HG02970 (cell line): ENCODE data around the gene TRAPPC3L.
A peak's percentile ranks its signal among the peaks of the same experiment; 100 is the strongest.

Source experiments
- ATAC-seq: cut with Tn5 transposase; IDR thresholded peaks from one replicate; pipeline ENCODE4 v1.9.1; 2021; ENCODE audit warnings: mild to moderate bottlenecking, moderate library complexity, moderate number of reproducible peaks; ENCODE audit not compliant: unreplicated experiment, low FRiP score

TRAPPC3L gene

DNA sequence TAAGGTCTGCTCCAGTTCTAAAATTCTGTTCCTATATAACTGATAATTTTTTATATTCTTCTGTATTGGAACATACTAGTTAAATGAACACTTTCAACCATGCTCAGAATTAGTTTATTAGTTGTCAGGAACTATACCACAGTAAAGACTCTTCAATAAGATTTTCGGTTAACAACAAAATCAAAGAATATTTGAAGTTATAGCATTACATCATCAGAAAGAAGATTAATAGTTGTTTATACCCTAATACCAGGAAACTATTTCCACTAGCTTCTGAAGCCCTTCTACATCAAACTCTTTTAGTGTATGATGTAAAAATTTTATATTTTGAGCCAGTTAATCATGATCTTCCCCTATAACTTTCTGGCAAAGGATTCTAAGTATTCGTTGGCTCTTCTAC, 14.6 kb upstream of the TRAPPC3L start:
- ATAC-seq, result no peak

DNA sequence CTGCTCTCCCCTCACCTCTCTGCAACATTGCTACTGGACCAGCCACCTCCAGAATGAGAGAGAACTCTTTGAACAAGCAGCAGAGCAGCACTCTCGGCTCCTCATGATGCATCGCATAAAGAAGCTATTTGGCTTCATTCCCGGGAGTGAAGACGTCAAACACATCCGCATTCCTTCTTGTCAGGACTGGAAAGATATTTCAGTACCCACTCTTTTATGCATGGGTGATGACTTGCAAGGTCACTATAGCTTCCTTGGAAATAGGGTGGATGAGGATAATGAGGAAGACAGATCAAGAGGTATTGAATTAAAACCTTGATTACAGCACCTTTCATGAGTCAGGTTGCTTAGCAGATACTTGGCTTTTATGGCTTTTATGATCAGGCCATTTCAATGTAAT, 12.4 kb upstream of the TRAPPC3L start:
- ATAC-seq, result no peak

DNA sequence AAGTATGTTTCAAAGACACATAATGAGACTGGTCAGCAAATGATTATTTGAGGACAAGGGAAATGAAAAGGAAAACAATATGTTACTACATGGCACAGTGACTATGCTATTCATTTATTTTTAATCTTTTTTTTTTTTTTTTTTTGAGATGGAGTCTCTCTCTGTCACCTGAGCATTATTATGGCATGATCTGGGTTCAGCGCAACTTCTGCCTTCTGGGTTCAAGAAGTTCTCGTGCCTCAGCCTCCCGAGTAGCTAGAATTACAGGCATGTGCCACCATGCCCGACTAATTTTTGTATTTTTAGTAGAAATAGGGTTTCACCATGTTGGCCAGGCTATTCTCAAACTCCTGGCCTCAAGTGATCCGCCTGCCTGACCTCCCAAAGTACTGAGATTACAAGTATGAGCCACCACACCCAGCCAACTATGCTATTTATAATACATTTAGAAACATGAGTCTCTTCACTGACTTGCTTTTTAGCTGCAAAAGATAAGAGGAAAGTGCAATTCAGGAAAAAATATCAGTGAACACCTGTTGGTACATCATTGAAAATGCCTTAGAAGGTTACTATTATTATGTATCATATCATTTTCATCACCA, 11.4 kb upstream of the TRAPPC3L start:
- no peak for ATAC-seq

DNA sequence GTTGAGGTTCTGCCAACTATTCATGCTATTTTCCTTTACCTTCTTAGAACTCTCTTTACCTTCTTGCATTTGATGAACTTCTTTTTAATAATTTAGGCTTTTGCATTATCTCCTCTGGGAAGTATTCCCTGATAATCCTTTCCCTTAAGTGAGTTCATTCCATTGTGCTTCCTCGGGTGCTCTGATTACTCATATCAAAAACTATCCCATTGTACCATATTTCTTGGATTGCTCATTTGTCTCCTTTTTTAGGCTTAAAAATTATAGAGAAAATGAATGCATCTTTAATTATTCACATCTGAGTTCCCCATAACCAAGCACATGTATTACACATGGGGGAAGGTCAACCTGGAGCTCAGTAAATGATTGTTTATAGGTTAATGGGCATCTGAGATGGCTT, 10.6 kb upstream of the TRAPPC3L start:
- no peak for ATAC-seq

GRCh38 chr6:116553451-116553850, 8.0 kb upstream of the TRAPPC3L start, which contains the start of gene CALHM4:
Gene CALHM4, plus strand, starts transcription at chr6:116553751. Its CDS starts 43 bp downstream, at chr6:116553794.
- ATAC-seq, result no peak

DNA sequence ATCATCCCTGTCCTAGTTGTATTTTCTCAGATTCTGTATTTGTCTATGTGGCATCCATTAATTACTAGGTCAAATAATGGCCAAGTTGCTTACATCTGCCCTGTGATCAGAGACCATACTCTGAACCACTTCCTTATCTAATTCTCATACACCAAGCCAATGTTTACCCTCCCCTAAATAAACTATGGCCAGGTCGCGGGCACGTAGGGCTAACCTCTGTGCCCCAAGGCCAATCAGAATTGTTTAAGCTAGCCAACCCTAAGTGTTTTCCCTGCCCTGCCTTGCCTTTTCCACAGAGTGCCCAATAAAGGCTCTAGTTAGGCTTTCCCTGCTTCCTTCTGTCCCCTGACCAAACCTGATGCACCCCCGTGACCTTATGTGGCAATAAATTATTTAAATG, 5.3 kb upstream of the TRAPPC3L start:
- no peak for ATAC-seq

- ATAC-seq, result no peak
Measured at GRCh38 chr6:116547358-116547757, 1.9 kb upstream of the TRAPPC3L start.

GRCh38 chr6:116543149-116543548, 2.3 kb downstream of the TRAPPC3L start:
- ATAC-seq, result no peak

GRCh38 chr6:116542426-116542825, 3.1 kb downstream of the TRAPPC3L start:
- ATAC-seq, result no peak

GRCh38 chr6:116536216-116536621, 9.3 kb downstream of the TRAPPC3L start:
- no peak for ATAC-seq

DNA sequence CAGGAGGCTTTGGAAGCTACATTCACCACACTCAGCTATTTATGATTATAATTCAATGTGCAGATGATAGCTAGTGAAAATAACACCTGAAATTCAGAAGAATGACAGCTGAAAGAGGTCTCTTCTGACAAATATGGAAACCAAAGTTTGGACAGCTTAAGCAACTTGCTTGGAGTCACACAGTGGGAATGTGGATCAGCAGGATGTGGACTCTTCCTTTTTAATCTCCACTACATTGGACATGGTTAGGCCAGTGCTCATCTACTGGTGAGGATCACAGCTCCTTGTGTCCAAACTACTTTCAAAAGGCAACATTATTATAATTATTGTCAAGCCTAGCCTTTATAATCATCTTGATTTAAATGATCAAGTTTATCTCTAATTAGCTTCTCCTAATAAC, 10.4 kb downstream of the TRAPPC3L start:
- no peak for ATAC-seq

DNA sequence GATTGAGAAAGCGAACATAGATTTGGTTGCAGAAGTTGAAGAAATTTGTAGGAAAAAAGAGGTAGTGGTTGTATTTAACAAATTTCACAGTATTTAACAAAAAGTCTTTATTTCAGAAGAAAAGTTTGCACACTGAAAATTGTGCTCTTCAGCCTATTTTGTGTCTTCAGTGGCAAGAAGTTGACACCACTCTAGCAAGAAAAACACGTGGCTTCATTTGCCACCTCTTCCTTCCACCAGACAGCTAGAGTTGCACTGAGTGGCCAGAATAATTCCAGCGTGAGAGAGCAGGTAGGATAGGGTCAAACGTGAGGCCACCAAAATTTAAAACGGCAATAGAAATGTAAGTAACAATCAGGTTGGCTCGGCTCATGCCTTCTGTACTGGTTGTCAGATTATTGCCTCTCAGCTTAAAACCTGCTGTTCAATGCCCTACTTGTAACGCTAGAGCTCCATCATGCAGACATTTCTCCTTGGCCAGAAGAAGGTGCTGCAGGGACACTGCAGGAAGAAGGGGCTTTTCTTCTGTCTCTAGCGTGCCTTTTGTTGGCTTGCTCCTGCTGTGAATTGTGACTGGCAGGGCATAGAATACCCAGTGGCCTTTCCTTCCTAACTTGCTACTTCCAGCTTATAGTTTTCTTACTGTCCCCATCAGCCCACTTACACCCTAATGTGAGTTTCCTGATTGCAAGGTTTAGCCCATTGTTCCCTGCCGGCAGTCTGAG, 12.1 kb downstream of the TRAPPC3L start:
- ATAC-seq, result no peak

GRCh38 chr6:116531675-116532570, 13.6 kb downstream of the TRAPPC3L start:
- ATAC-seq, result peak; percentile 81

GRCh38 chr6:116530436-116530835, 15.0 kb downstream of the TRAPPC3L start:
- ATAC-seq, result no peak

- no peak for ATAC-seq
Measured at GRCh38 chr6:116529466-116530290, 15.8 kb downstream of the TRAPPC3L start.

GRCh38 chr6:116528780-116529179, 16.7 kb downstream of the TRAPPC3L start:
- ATAC-seq, result no peak

- no peak for ATAC-seq
Measured at GRCh38 chr6:116528133-116528532, 17.4 kb downstream of the TRAPPC3L start.

DNA sequence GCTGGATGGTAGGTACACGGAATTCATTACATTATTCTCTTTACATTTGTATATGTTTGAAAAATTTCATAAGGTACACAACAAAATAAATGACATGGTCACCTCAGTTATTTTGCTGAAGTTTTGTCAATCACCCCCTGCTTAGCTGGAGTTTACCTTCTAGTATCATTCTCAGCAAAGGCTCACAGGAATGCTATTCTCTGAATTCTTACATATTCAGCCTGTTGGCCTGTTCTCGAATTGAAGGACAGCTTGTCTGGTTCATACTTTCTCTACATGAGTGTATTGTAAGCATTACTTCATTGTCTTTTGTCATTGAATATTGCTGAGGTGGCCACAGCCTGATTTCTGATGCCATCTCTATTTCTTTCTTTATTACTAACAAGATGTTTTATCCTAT, 21.2 kb downstream of the TRAPPC3L start:
- no peak for ATAC-seq

GRCh38 chr6:116522896-116523295, 22.6 kb downstream of the TRAPPC3L start:
- no peak for ATAC-seq

DNA sequence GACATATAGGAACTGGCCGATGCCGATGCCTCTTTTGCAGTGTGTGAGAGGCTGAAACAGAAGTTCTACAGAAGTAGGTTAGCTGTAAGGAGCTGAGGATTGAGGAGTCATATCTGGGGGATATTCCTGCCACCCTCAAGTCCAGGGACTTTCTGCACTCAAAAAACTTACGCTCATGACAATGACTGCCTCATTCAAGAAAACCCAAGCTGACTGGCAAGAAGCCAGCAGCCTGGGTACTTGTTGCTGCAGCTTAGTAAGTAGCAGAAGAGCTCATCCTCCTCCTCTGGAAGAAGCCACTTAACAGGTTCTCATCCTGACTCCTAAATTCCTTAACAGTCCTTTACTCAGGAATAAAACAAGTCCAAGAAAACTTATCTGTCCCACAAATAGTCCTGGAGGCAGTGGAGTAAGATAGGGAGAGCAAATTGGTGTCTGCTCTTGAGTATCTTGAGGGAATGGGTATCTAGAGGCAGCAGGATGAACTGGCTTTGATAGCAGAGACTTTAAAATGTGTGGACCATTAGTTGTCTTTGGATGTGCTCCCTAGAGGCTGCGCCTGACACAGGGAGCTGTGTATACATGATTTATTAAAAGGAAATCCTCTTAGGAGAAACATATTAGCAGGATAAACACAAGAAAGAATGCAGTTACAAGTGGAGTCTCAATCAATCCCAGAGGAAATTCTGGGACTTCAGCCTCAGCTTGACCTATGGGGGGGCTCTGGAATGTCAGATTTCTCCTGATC, 26.7 kb downstream of the TRAPPC3L start:
- ATAC-seq, result no peak
